Inflammatory macrophage treated with lipopolysaccharide for 4 hours (primary cell): ENCODE data around the gene CYB561A3.
"Not testable (repeated sequence)": the region's sequence is repeated elsewhere in the genome, so short reads cannot be mapped to it uniquely, and the experiment has no call there.

Experiments
- DNase-seq: peaks from one replicate; pipeline ENCODE4 v3.0.0-alpha.2; 2020

Gene CYB561A3, protein sequence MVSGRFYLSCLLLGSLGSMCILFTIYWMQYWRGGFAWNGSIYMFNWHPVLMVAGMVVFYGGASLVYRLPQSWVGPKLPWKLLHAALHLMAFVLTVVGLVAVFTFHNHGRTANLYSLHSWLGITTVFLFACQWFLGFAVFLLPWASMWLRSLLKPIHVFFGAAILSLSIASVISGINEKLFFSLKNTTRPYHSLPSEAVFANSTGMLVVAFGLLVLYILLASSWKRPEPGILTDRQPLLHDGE

DNA sequence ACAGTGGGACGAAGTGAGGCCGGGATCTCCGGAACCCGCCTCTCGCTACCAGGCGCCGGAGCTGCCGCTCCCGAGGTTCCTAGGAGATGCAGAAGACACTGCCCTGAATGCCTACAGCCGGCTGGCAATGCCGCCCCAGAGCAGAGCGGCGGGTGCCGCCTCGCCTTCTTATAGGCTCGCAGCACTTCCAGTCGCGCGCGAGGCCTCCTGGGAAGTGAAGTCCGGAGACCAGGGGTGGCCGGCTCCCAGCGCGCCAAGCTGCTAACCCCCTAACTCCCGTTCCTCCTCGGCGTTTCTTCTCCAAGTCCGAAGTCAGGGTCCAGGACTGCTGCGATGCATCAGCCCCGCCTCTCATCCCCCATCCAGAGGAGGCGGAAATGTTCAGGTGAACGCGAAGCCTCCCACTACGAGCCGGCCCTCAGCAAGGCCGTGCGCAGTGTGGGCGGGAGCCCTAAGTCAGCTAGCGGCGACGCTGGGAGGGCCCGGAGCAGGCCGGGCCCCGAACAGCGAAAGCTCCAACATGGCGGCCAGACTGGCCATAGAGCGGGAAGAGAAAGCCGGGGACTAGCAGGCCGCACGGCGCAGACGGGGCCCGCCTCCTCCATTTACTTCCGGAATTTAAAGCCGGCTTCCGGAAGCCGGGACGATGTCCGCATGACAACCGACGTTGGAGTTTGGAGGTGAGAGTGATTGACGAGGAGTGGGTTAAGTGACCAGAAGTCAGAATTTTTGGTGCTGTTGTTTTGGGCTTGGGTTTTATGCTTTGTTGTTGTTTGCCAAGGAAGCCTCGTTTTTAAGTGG, at the start of gene CYB561A3, which contains the start of gene TMEM138:
Gene CYB561A3 (minus strand): TSS at position 142 of the 801 bp plus-strand sequence. CDS start 5,169 bp downstream, outside the sequence.
Gene TMEM138 (plus strand): TSS at position 634 of the 801 bp plus-strand sequence. CDS start 2,017 bp downstream, outside the sequence.
- peak; percentile 99 for DNase-seq

DNA sequence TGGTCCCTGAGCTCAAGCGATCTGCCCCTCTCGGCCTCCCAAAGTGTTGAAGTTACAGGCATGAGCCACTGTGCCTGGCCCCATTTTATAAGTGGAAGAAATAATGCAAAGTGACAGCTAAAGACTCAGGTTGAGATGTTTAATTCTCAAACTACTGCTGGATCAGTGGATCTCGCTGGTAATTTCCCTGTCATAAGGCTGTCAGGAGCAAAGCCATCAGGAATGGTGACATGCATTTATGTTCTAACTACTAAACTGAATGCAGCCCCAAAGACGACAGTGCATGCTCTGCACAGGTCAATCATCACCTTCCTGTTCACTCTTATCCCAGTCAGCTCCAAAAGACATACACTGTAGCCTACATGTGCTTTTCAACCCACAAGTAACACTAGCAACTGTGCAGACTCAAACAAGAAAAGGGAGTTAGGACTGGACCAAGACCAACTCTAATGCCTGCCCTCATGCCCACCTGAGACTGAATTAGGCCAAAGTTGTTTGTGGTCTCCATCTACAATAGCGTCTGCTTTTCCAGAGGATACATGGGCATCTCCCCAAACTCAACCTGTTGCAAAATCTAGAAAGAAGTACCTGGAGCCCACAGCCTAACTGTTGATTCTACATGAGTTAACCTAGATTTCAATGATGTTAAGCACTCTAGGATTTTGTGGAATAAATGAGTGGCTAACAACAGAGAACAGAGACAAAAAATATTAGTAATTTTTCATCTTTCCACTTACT, 45.5 kb upstream of the CYB561A3 start:
- no peak for DNase-seq

- no peak for DNase-seq
Measured at GRCh38 chr11:61406067-61406466, 44.4 kb upstream of the CYB561A3 start.

GRCh38 chr11:61404641-61405040, 43.0 kb upstream of the CYB561A3 start:
- DNase-seq = no peak

DNA sequence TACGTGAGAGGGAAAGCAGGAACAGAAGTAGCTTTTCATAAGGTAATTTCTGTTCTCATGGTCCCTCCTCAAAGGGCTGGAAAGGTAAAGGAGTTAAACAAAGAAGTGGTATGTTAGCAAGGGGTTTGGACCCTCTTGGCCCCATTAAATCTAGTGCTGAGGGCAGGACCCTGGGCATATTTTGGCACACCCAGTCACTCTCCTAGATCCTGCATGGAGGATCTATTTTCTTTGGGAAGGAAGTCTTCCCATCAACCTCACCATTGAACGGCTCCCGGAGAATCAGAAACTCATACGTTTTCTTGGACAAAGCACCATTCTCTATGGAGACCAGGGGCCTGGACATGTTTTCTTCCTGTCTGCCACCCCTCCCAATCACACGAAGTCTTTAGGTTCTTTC, 42.4 kb upstream of the CYB561A3 start:
- DNase-seq = no peak

DNA sequence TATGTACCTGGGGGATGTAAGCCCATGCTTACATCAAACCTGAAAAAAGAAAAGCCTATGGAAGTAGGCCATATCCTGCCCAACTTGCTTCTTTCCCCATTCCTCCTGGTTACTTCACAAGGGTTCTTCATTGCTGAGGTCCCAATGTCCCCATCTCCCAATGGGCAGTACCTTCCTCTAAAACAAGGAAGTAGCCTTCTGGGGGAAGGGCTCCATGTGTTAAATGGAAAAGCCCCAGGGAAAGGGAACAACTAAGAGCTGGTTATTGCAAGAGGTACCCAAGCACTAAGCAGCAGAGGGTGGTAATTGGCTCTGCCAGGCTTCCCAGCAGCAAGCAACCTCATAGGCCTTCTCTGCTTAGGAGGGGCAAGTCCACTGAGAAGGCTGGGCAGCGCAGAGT, 42.0 kb upstream of the CYB561A3 start:
- DNase-seq = peak; percentile 52

DNA sequence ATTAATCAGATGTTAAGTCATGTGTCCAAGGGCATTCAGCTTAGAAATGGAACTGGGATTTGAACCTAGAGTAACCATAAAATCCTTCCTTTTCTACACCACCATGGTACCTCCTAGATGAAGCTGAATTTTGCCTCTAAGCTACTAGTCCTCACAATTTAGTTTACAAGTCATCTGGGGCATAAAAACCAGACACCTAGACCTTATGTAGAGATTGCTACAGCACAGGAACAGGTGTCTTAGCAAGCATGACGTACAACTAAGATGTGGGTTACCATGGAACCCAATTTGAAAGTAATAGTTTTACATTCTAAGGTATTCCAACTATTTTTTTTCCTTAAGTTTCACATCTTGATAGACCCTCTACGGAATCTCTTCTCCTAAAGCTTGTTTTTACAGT, 39.9 kb upstream of the CYB561A3 start:
- DNase-seq = no peak

DNA sequence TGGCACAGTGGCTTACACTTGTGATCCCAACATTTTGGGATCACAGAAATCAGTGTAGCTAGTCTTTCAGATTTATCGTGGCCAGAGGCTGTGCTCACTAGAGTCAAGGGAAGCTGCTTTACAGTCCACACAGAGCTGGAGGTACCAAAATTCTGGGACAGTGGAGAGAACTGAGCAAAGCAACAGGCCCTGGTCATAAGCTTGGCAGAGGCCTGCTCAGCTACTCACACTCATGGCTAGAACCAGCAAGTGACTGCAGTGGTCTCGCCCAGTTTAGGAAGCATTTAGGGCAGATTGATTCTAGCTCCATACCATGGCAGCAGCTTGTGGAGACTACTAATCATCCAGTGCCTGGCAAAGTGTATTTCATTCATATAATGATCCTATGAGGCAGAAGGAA, 39.5 kb upstream of the CYB561A3 start:
- no peak for DNase-seq

DNA sequence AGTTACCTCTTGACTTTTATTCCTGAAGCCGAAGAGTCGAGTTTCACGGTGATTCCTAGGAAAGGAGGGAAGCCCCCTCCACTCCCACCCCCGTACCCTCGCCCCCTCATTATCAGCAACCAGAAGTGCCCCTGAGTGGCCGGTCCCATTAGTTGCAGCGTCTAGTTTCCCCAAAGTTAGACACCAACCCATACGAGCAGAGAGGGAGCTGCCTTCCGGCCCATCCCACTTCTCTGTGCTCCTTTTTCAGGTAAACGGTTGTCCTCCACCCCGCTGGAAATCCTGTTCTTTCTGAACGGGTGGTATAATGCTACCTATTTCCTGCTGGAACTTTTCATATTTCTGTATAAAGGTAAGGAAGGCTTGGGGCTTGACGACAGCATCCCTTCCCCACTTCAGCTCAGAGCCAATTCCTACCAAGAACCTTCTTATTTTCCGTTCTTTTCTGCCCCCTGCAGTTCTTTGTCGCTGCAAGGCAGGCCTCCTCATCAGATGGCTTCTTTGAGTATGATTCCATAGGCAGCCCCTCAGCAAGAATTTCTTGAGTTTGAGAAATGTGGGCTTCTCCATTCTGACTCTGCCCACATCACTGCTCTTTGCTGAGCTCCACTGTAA, 31.4 kb upstream of the CYB561A3 start:
- no peak for DNase-seq

DNA sequence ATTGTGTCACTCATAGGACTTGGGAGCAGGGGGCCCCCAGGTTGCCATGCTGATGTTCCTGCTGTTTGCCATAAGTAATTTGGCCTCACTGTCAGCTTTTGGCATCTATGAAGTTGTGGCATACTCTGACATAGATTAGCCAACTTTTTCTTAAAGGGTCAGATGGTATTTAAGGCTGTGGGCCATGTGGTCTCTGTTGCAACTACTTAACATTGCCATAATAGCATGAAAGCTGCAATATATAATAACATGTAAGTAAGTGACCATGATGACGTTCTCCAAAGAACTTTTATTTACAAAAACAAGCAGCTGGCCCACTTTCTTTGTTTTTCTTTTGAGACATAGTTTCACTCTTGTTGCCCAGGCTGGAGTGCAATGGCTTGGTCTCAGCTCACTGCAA, 28.5 kb upstream of the CYB561A3 start:
- DNase-seq = no peak

GRCh38 chr11:61384271-61385242, 22.9 kb upstream of the CYB561A3 start:
- DNase-seq = peak; percentile 57

GRCh38 chr11:61383859-61384258, 22.2 kb upstream of the CYB561A3 start:
- DNase-seq = not testable (repeated sequence)

GRCh38 chr11:61380884-61381283, 19.2 kb upstream of the CYB561A3 start:
- no peak for DNase-seq

- DNase-seq = peak; percentile 96
Measured at GRCh38 chr11:61378713-61379313, 17.1 kb upstream of the CYB561A3 start.

- DNase-seq = peak; percentile 36
Measured at GRCh38 chr11:61377461-61378160, 15.9 kb upstream of the CYB561A3 start.

GRCh38 chr11:61375761-61376108, 14.1 kb upstream of the CYB561A3 start:
- no peak for DNase-seq

DNA sequence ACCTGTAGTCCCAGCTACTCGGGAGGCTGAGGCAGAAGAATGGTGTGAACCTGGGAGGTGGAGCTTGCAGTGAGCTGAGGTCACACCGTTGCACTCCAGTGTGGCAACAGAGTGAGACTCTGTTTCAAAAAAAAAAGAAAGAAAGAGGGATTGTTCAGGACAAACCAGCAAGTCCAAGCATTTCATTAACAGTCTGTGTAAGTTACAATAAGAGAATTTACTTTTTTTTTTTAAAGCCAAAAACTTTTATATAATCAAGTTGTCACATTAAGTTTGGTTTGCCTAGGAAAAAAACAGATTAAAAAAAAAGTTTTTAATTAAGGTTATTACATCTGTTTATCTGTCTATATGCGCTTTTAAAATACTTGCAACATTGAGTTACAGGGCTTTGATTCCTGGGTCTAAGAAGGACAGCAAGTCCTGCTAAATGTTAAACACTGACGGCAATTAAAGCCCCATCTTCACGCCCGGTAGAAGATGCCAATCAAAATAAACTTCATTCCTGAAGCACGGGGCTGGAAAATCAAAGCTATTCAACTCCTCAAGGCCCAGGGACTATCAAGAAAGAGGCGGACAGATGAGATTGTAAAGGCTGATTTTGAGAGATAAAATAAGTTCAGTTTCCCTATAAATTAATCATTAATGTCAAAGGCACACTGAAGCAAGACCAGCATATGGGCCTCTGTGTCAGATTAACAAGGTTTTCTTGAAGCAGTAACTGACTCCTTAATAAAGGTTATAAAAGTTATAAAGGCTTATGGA, 11.2 kb upstream of the CYB561A3 start:
- DNase-seq = no peak

- DNase-seq = peak; percentile 45
Measured at GRCh38 chr11:61370349-61371005, 8.8 kb upstream of the CYB561A3 start.
